Measurements from ENCODE around the gene MLLT10. TPM values are rescaled to one million over a fixed set of nuclear protein-coding genes. Genes with fewer than 3 reads are reported as not detected.

The MLLT10 gene
- total RNA-seq, 1 donor from 2014 or later, result 46.8 TPM

DNA sequence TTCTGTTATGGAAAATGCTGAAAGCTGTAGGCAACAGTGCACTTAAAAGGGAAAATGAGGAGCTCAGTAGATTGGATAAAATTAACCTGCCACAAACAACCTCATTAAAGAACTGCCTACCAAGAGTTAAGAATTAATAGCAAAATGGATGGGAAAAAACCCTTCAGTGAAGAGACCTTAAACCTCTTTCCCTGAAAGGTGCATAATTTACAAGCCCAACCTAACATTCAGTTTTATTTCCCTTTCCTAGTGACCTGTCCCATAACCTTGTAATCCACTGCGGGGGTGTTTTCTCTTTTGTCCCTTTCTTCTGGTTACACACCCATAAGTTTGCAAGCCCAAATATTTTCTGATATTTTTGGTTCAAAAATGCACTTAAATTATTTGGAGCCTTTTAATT lies 30.5 kb upstream of the MLLT10 start:
- Mint-ChIP-seq H3K27ac (peak overlapping the region; percentile 25), H3K4me3 (no peak overlapping the region), H3K27me3 (peaks cover 14% of the 10 kb centered on the region), H3K36me3 (no peaks in the 10 kb centered on the region), H3K9me3 (no peaks in the 10 kb centered on the region), H3K4me1 (ENCODE audit: unreplicated experiment) (peaks cover 67% of the 10 kb centered on the region)
- no peak for TF ChIP-seq CTCF (conservative IDR thresholded peaks at IDR 0.05)
- DNase-seq (ENCODE audit: extremely low spot score, unreplicated experiment), result no peak

DNA sequence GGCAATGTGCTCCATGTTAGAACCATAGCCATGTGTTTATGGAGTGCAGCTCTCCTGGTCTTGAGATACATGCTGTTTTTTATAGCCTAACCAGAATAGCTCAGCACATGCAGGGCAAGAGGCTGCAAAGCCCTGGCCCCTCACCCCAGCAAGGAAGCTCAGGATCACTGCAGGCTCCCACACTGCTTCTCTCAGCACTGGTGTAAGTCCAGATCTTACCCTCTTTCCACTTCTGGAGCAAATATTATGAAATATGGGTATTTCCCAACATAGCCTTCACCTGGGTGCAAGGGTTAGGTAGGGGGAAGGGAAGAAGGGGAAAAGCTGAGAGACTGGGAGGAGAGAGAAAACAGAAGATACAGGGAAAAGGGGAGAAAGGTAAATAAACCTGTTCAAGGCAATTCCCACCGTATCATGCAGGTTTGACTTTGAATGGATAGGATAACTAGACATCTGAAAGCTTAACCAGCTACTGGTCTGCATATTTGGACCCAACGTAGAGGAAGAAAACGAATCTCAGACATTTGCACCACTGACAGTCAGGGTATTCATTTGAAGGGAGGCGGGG lies 28.2 kb upstream of the MLLT10 start:
- no peaks in the 10 kb centered on the region for H3K9me3 Mint-ChIP-seq
- H3K4me3 Mint-ChIP-seq, result peak overlapping the region; percentile 69
- no peaks in the 10 kb centered on the region for H3K36me3 Mint-ChIP-seq
- H3K4me1 Mint-ChIP-seq (ENCODE audit: unreplicated experiment), result peaks cover 63% of the 10 kb centered on the region
- TF ChIP-seq CTCF (conservative IDR thresholded peaks at IDR 0.05), result no peak
- H3K27me3 Mint-ChIP-seq, result peaks cover 11% of the 10 kb centered on the region
- H3K27ac Mint-ChIP-seq, result peak overlapping the region; percentile 67
- no peak for DNase-seq (ENCODE audit: extremely low spot score, unreplicated experiment)

DNA sequence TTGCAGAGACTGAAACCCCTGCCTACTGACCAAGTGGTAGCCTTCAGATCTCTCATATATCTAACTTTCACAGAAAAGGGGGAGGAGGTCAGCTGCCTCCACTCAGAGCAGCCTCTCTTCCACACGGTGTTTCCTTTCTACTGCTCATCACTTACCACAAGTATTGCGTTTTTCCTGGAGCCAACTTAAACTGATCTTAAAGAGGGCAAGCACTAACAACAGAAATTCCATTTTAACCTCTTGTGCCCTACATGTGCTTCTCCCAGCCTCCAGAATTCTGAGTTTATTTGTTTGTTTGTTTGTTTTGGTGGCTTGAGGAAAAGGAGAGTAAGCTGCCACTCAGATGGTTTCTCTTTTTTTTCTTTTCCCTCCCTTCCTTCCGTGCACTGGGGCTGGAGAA lies 27.7 kb upstream of the MLLT10 start:
- no peak for DNase-seq (ENCODE audit: extremely low spot score, unreplicated experiment)
- Mint-ChIP-seq H3K36me3 (no peaks in the 10 kb centered on the region), H3K27me3 (peaks cover 11% of the 10 kb centered on the region), H3K9me3 (no peaks in the 10 kb centered on the region), H3K4me1 (ENCODE audit: unreplicated experiment) (peaks cover 62% of the 10 kb centered on the region), H3K27ac (peak overlapping the region; percentile 67), H3K4me3 (peak overlapping the region; percentile 69)
- no peak for TF ChIP-seq CTCF (conservative IDR thresholded peaks at IDR 0.05)

GRCh38 chr10:21507150-21507549 lies 26.9 kb upstream of the MLLT10 start:
- no peaks in the 10 kb centered on the region for H3K36me3 Mint-ChIP-seq
- peaks cover 62% of the 10 kb centered on the region for H3K4me1 Mint-ChIP-seq (ENCODE audit: unreplicated experiment)
- no peak for TF ChIP-seq CTCF (conservative IDR thresholded peaks at IDR 0.05)
- H3K27ac Mint-ChIP-seq, result peak overlapping the region; percentile 91
- DNase-seq (ENCODE audit: extremely low spot score, unreplicated experiment), result no peak
- peaks cover 11% of the 10 kb centered on the region for H3K27me3 Mint-ChIP-seq
- peak overlapping the region; percentile 70 for H3K4me3 Mint-ChIP-seq
- no peaks in the 10 kb centered on the region for H3K9me3 Mint-ChIP-seq

GRCh38 chr10:21508706-21509331 lies 25.2 kb upstream of the MLLT10 start:
- Mint-ChIP-seq H3K27me3 (peaks cover 11% of the 10 kb centered on the region), H3K36me3 (no peaks in the 10 kb centered on the region), H3K4me1 (ENCODE audit: unreplicated experiment) (peaks cover 56% of the 10 kb centered on the region), H3K27ac (peak overlapping the region; percentile 91), H3K9me3 (no peaks in the 10 kb centered on the region), H3K4me3 (peak overlapping the region; percentile 81)
- TF ChIP-seq CTCF (conservative IDR thresholded peaks at IDR 0.05), result no peak
- DNase-seq (ENCODE audit: extremely low spot score, unreplicated experiment), result no peak
